ENCODE data around the gene CDC25B.

DNA sequence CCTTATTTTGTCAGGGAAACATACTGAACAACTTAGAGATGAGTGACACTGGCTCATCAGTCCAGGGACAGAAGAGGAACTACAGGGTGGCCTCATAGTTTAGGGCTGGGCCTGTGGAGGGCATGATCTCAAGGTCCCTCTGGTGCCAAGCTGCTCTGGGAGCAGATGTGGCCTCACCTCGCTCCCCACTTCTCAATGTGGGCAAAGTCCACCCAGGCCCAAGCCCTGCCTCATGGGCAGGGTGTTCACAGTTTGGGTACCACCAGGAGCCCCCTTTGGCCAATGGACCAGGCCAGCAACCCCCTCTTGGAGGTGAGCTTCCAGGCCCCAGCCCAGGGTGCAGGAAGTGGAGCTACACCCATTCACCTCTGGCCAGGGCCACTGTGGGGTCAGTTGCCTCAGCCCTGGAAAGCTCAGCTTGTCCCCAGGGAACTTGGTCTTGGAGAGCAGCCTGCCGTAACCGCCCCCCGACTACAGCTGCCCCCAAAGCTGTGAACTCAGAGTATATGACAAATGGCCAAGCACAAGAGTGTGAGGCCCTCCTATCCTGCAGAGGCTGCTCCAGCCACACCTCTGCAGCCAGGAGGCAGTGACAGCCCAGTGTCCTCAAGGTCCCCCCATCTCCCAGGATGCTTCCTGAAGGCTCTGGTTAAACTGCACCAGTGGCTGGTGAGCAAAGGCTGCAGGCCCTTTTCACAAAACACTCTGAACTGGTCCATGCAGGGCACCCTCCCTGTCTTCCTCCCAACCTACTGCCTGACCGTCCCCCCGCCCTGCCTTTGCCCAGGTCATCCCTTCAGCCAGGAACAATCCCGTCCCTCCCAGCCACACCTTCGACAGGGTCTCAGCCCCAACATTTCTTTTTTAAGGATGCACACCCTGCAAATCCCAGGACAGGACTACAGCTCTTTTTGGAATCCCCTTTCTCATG is 32.2 kb upstream of the CDC25B start:
- TF ChIP-seq, protein P1, sequence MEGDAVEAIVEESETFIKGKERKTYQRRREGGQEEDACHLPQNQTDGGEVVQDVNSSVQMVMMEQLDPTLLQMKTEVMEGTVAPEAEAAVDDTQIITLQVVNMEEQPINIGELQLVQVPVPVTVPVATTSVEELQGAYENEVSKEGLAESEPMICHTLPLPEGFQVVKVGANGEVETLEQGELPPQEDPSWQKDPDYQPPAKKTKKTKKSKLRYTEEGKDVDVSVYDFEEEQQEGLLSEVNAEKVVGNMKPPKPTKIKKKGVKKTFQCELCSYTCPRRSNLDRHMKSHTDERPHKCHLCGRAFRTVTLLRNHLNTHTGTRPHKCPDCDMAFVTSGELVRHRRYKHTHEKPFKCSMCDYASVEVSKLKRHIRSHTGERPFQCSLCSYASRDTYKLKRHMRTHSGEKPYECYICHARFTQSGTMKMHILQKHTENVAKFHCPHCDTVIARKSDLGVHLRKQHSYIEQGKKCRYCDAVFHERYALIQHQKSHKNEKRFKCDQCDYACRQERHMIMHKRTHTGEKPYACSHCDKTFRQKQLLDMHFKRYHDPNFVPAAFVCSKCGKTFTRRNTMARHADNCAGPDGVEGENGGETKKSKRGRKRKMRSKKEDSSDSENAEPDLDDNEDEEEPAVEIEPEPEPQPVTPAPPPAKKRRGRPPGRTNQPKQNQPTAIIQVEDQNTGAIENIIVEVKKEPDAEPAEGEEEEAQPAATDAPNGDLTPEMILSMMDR (conservative IDR thresholded peaks at IDR 0.05) = no peak
- TF ChIP-seq EZH2 (IDR thresholded peaks at IDR 0.05; ENCODE audit: low read depth) = no peak

All from PC-9 (cell line).